ENCODE data around the gene COL5A2.

GRCh38 chr2:189146553-189146952 is 33.0 kb downstream of the COL5A2 start:
- TF ChIP-seq SUZ12 (IDR thresholded peaks at IDR 0.05): no peak
- TF ChIP-seq L3MBTL2 (conservative IDR thresholded peaks at IDR 0.05): no peak
- TF ChIP-seq FOXM1 (IDR thresholded peaks at IDR 0.05; ENCODE audit: borderline replicate concordance): no peak
- TF ChIP-seq BHLHE40 (IDR thresholded peaks at IDR 0.05; ENCODE audit: borderline replicate concordance): no peak
- no peak for TF ChIP-seq FOXA1 (IDR thresholded peaks at IDR 0.05)
- no peak for TF ChIP-seq FOXK2 (IDR thresholded peaks at IDR 0.05)
- no peak for TF ChIP-seq TARDBP (IDR thresholded peaks at IDR 0.05)
- no peak for TF ChIP-seq ZNF384 (IDR thresholded peaks at IDR 0.05)
- TF ChIP-seq PKNOX1 (IDR thresholded peaks at IDR 0.05): no peak
